ENCODE data around the gene NEUROD6.

NEUROD6 gene

GRCh38 chr7:31315758-31316157 lies 24.8 kb downstream of the NEUROD6 start:
- no peak overlapping the region for H3K27ac Mint-ChIP-seq
- DNase-seq (ENCODE audit: low spot score in 2 of 2) (no peak), ATAC-seq (ENCODE audit: low read depth) (no peak)
- H3K4me1 Mint-ChIP-seq, result no peaks in the 10 kb centered on the region
- H3K27me3 Mint-ChIP-seq, result no peaks in the 10 kb centered on the region
- no peaks in the 10 kb centered on the region for H3K36me3 Mint-ChIP-seq
- peaks cover 2% of the 10 kb centered on the region for H3K9me3 Mint-ChIP-seq
- no peak overlapping the region for H3K4me3 Mint-ChIP-seq

- Mint-ChIP-seq H3K9me3 (peaks cover 2% of the 10 kb centered on the region), H3K4me1 (no peaks in the 10 kb centered on the region), H3K27me3 (no peaks in the 10 kb centered on the region), H3K27ac (no peak overlapping the region), H3K4me3 (no peak overlapping the region), H3K36me3 (no peaks in the 10 kb centered on the region)
- DNase-seq (ENCODE audit: low spot score in 2 of 2) (no peak), ATAC-seq (ENCODE audit: low read depth) (no peak)
Measured at GRCh38 chr7:31314781-31315180, 25.7 kb downstream of the NEUROD6 start.

- Mint-ChIP-seq H3K36me3 (no peaks in the 10 kb centered on the region), H3K27me3 (no peaks in the 10 kb centered on the region), H3K9me3 (peaks cover 2% of the 10 kb centered on the region), H3K4me3 (no peak overlapping the region), H3K4me1 (no peaks in the 10 kb centered on the region), H3K27ac (no peak overlapping the region)
- no peak for DNase-seq (ENCODE audit: low spot score in 2 of 2)
- ATAC-seq (ENCODE audit: low read depth), result no peak
Measured at GRCh38 chr7:31312889-31313288, 27.6 kb downstream of the NEUROD6 start.

GRCh38 chr7:31311552-31311951 lies 29.0 kb downstream of the NEUROD6 start:
- ATAC-seq (ENCODE audit: low read depth) (no peak), DNase-seq (ENCODE audit: low spot score in 2 of 2) (no peak)
- Mint-ChIP-seq H3K36me3 (no peaks in the 10 kb centered on the region), H3K27ac (no peak overlapping the region), H3K4me1 (no peaks in the 10 kb centered on the region), H3K4me3 (no peak overlapping the region), H3K27me3 (no peaks in the 10 kb centered on the region), H3K9me3 (peaks cover 2% of the 10 kb centered on the region)

- no peak for DNase-seq (ENCODE audit: low spot score in 2 of 2)
- no peak for ATAC-seq (ENCODE audit: low read depth)
- Mint-ChIP-seq H3K27ac (no peak overlapping the region), H3K9me3 (peaks cover 2% of the 10 kb centered on the region), H3K27me3 (no peaks in the 10 kb centered on the region), H3K36me3 (no peaks in the 10 kb centered on the region), H3K4me3 (no peak overlapping the region), H3K4me1 (no peaks in the 10 kb centered on the region)
Measured at GRCh38 chr7:31310321-31310935, 30.1 kb downstream of the NEUROD6 start.

GRCh38 chr7:31309407-31309806 lies 31.1 kb downstream of the NEUROD6 start:
- H3K27ac Mint-ChIP-seq, result no peak overlapping the region
- ATAC-seq (ENCODE audit: low read depth), result no peak
- no peaks in the 10 kb centered on the region for H3K4me1 Mint-ChIP-seq
- H3K9me3 Mint-ChIP-seq, result peaks cover 2% of the 10 kb centered on the region
- no peaks in the 10 kb centered on the region for H3K27me3 Mint-ChIP-seq
- no peak for DNase-seq (ENCODE audit: low spot score in 2 of 2)
- no peaks in the 10 kb centered on the region for H3K36me3 Mint-ChIP-seq
- no peak overlapping the region for H3K4me3 Mint-ChIP-seq

- Mint-ChIP-seq H3K36me3 (no peaks in the 10 kb centered on the region), H3K4me3 (no peak overlapping the region), H3K9me3 (peaks cover 2% of the 10 kb centered on the region), H3K4me1 (no peaks in the 10 kb centered on the region), H3K27ac (no peak overlapping the region), H3K27me3 (no peaks in the 10 kb centered on the region)
- no peak for DNase-seq (ENCODE audit: low spot score in 2 of 2)
- ATAC-seq (ENCODE audit: low read depth), result no peak
Measured at GRCh38 chr7:31308652-31309051, 31.9 kb downstream of the NEUROD6 start.

- Mint-ChIP-seq H3K36me3 (no peaks in the 10 kb centered on the region), H3K4me3 (no peak overlapping the region), H3K27ac (no peak overlapping the region), H3K9me3 (peaks cover 2% of the 10 kb centered on the region), H3K4me1 (no peaks in the 10 kb centered on the region), H3K27me3 (no peaks in the 10 kb centered on the region)
- DNase-seq (ENCODE audit: low spot score in 2 of 2) (no peak), ATAC-seq (ENCODE audit: low read depth) (no peak)
Measured at GRCh38 chr7:31307972-31308371, 32.6 kb downstream of the NEUROD6 start.

- DNase-seq (ENCODE audit: low spot score in 2 of 2) (no peak), ATAC-seq (ENCODE audit: low read depth) (no peak)
- H3K4me3 Mint-ChIP-seq, result no peak overlapping the region
- no peak overlapping the region for H3K27ac Mint-ChIP-seq
- H3K36me3 Mint-ChIP-seq, result no peaks in the 10 kb centered on the region
- H3K4me1 Mint-ChIP-seq, result no peaks in the 10 kb centered on the region
- peaks cover 2% of the 10 kb centered on the region for H3K9me3 Mint-ChIP-seq
- H3K27me3 Mint-ChIP-seq, result no peaks in the 10 kb centered on the region
Measured at GRCh38 chr7:31305260-31305659, 35.3 kb downstream of the NEUROD6 start.

GRCh38 chr7:31304446-31304845 lies 36.1 kb downstream of the NEUROD6 start:
- Mint-ChIP-seq H3K27me3 (no peaks in the 10 kb centered on the region), H3K4me3 (no peak overlapping the region), H3K4me1 (no peaks in the 10 kb centered on the region), H3K27ac (no peak overlapping the region), H3K9me3 (peaks cover 2% of the 10 kb centered on the region), H3K36me3 (no peaks in the 10 kb centered on the region)
- DNase-seq (ENCODE audit: low spot score in 2 of 2) (no peak), ATAC-seq (ENCODE audit: low read depth) (no peak)

- no peaks in the 10 kb centered on the region for H3K27me3 Mint-ChIP-seq
- no peak overlapping the region for H3K4me3 Mint-ChIP-seq
- H3K9me3 Mint-ChIP-seq, result peaks cover 2% of the 10 kb centered on the region
- no peaks in the 10 kb centered on the region for H3K36me3 Mint-ChIP-seq
- no peak for DNase-seq (ENCODE audit: low spot score in 2 of 2)
- no peak for ATAC-seq (ENCODE audit: low read depth)
- H3K27ac Mint-ChIP-seq, result no peak overlapping the region
- no peaks in the 10 kb centered on the region for H3K4me1 Mint-ChIP-seq
Measured at GRCh38 chr7:31302356-31302755, 38.2 kb downstream of the NEUROD6 start.

- H3K36me3 Mint-ChIP-seq, result no peaks in the 10 kb centered on the region
- H3K4me1 Mint-ChIP-seq, result no peaks in the 10 kb centered on the region
- H3K9me3 Mint-ChIP-seq, result peaks cover 5% of the 10 kb centered on the region
- H3K27ac Mint-ChIP-seq, result no peak overlapping the region
- DNase-seq (ENCODE audit: low spot score in 2 of 2), result no peak
- no peak overlapping the region for H3K4me3 Mint-ChIP-seq
- no peak for ATAC-seq (ENCODE audit: low read depth)
- no peaks in the 10 kb centered on the region for H3K27me3 Mint-ChIP-seq
Measured at GRCh38 chr7:31299336-31299735, 41.2 kb downstream of the NEUROD6 start.

- Mint-ChIP-seq H3K36me3 (no peaks in the 10 kb centered on the region), H3K4me1 (no peaks in the 10 kb centered on the region), H3K27ac (no peak overlapping the region), H3K27me3 (no peaks in the 10 kb centered on the region), H3K4me3 (no peak overlapping the region), H3K9me3 (peaks cover 5% of the 10 kb centered on the region)
- DNase-seq (ENCODE audit: low spot score in 2 of 2), result no peak
- ATAC-seq (ENCODE audit: low read depth), result no peak
Measured at GRCh38 chr7:31290601-31291000, 49.9 kb downstream of the NEUROD6 start.
